A673 (cell line): Measurements from ENCODE around the gene FAM25A.
A peak's percentile ranks its signal among the peaks of the same experiment; 100 is the strongest.

Experiments
- CTCF ChIP-seq: fragments of 300-800, 200-600 bp; sonication (generic); conservative IDR thresholded peaks from 2 replicates; pipeline ENCODE4 v1.5.1; 2017; ENCODE audit warnings: low read depth, mild to moderate bottlenecking, antibody characterized with exemption, low read length, moderate library complexity, mixed read lengths
- EZH2 ChIP-seq: fragments of 200-600 bp; sonication (generic); IDR thresholded peaks from 2 replicates; pipeline ENCODE4 v1.6.1; 2017; ENCODE audit warnings: borderline replicate concordance, low read depth, mild to moderate bottlenecking, mixed read lengths, antibody characterized with exemption, low read length; ENCODE audit not compliant: poor library complexity, severe bottlenecking

DNA sequence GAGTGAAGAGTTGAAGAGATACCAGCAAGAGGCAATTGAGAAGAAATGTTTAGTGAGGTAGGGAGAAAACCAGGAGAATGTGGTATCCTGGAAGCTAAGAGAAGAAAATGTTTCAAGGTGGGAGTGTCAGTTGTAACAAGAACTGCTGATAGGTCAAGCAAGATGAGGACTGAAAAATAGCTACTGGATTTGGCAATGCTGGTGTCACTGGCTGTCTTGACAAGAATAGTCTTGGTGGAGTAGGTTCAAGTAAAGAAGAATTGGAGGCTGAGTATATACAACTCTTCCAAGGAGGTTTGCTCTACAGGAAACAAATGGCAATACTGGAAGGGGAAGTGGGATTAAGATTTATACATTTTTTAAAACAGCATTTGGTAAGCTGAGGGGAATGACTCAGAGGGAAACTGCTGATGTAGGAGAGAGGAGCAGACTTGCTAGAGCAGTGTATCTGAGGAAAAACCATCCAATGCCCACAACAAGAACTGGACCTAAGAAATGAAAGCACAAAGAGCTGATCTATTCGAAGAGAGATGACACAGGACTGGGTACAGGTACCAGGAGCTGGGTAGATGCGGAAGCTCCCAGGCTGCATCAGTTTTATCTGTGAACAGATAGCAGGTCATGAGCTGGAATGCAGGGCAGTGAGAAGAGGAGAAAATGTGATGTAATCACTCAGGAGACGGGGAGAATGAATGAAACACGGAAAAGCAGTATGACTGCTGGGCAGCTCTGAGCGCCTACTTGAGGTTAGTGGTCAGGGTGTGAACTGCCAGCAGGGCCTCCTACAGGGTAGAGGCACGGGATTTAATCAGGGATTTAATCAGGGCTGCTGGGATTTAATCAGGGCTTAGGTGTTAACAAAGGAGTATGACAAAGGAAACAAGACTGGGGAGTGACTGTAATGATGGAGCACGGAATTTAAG lies 34.5 kb downstream of the FAM25A start:
- TF ChIP-seq CTCF, result 0 out of 2 replicates have a peak, but pooled peaks have one; percentile 19
- TF ChIP-seq EZH2, result no peak
